Middle frontal gyrus (tissue), 1 donor: Measurements from ENCODE around the gene MRPL38.

Source experiments
- DNase-seq: peaks from one replicate; pipeline ENCODE4 v3.0.0-alpha.2; 2015; ENCODE audit warnings: low spot score; ENCODE audit errors: extremely low spot score

The MRPL38 gene

GRCh38 chr17:75904749-75905521 is at the start of gene MRPL38:
Gene MRPL38 (minus strand): TSS chr17:75904884. CDS start chr17:75904875, 9 bp downstream.
- peak; percentile 75 for DNase-seq

GRCh38 chr17:75950855-75951554 is 46.3 kb upstream of the MRPL38 start:
- no peak for DNase-seq

- no peak for DNase-seq
Observed at GRCh38 chr17:75950421-75950820, 45.7 kb upstream of the MRPL38 start.

- DNase-seq: no peak
Observed at GRCh38 chr17:75945211-75945610, 40.5 kb upstream of the MRPL38 start.

- DNase-seq: no peak
Observed at GRCh38 chr17:75943491-75943890, 38.8 kb upstream of the MRPL38 start.

GRCh38 chr17:75942473-75942872 is 37.8 kb upstream of the MRPL38 start:
- no peak for DNase-seq

GRCh38 chr17:75941442-75941819 is 36.7 kb upstream of the MRPL38 start:
- DNase-seq: no peak

- DNase-seq: peak; percentile 92
Observed at GRCh38 chr17:75940727-75941441, 36.2 kb upstream of the MRPL38 start, which contains the start of gene FBF1. Gene FBF1 (minus strand): TSS chr17:75941042. CDS start chr17:75938149, 2,893 bp downstream.

- DNase-seq: no peak
Observed at GRCh38 chr17:75937652-75938051, 33.0 kb upstream of the MRPL38 start.

- no peak for DNase-seq
Observed at GRCh38 chr17:75933808-75934207, 29.1 kb upstream of the MRPL38 start.

- no peak for DNase-seq
Observed at GRCh38 chr17:75932852-75933251, 28.2 kb upstream of the MRPL38 start.

- DNase-seq: no peak
Observed at GRCh38 chr17:75931062-75931461, 26.4 kb upstream of the MRPL38 start.

- no peak for DNase-seq
Observed at GRCh38 chr17:75927286-75927922, 22.7 kb upstream of the MRPL38 start.

GRCh38 chr17:75926456-75926855 is 21.8 kb upstream of the MRPL38 start:
- no peak for DNase-seq

- DNase-seq: no peak
Observed at GRCh38 chr17:75925912-75926311, 21.2 kb upstream of the MRPL38 start.

- DNase-seq: no peak
Observed at GRCh38 chr17:75925103-75925502, 20.4 kb upstream of the MRPL38 start.

- no peak for DNase-seq
Observed at GRCh38 chr17:75922963-75923874, 18.5 kb upstream of the MRPL38 start.

GRCh38 chr17:75922173-75922961 is 17.7 kb upstream of the MRPL38 start:
- no peak for DNase-seq

- no peak for DNase-seq
Observed at GRCh38 chr17:75921596-75921995, 16.9 kb upstream of the MRPL38 start.
